Body of pancreas (tissue), 4 donors: ENCODE measurements around the gene BPIFB6. TPM values are rescaled to one million over a fixed set of nuclear protein-coding genes. Genes with fewer than 3 reads are reported as not detected.

Experiments
- ATAC-seq: fragments of 150-250 bp; one replicate; pipeline ENCODE4 v1.9.1; 2016
- DNase-seq, 4 donors: peaks; one replicate each; pipeline ENCODE4 v3.0.0-alpha.2; 2019
- H3K27ac ChIP-seq, 4 donors: fragments of 200-600 bp; sonication (generic); 1 replicate in 3 of 4; 2 replicates in 1 of 4; pipeline versions ENCODE4 v1.5.1 to v1.6.1; 2016 to 2019; ENCODE audit warnings: mild to moderate bottlenecking in 1 of 4, mixed read lengths in 1 of 4, moderate library complexity in 1 of 4
- H3K27me3 ChIP-seq, 2 donors: fragments of 200-600 bp; sonication (generic); one replicate each; pipeline ENCODE4 v1.6.0; 2016; ENCODE audit warnings: mild to moderate bottlenecking in 1 of 2
- H3K36me3 ChIP-seq, 2 donors: fragments of 200-600 bp; sonication (generic); replicated peaks in 1 of 2; 2 replicates each; pipeline ENCODE4 v1.5.1; 2016; ENCODE audit warnings: low read depth in 2 of 2; ENCODE audit not compliant: insufficient read depth in 1 of 2
- H3K4me1 ChIP-seq: fragments of 200-600 bp; sonication (generic); one replicate; pipeline ENCODE4 v1.6.0; 2016
- H3K4me3 ChIP-seq, 2 donors: fragments of 200-600 bp; sonication (generic); 1 replicate in 1 of 2; 2 replicates in 1 of 2; pipeline ENCODE4 v1.5.1; 2016 to 2019
- H3K9me3 ChIP-seq, 3 donors: fragments of 200-600 bp; sonication (generic); 1 replicate in 2 of 3; 2 replicates in 1 of 3; pipeline ENCODE4 v1.5.1; 2016
- POLR2A ChIP-seq, 3 donors: fragments of 450-650 bp; IDR thresholded peaks; one replicate each; pipeline ENCODE4 v1.6.1; 2016; ENCODE audit warnings: antibody characterized with exemption in 3 of 3, mild to moderate bottlenecking in 2 of 3
- WGBS, 2 donors: methylation state at CpG; one replicate each; pipeline ENCODE4 v1.1.5; 2017; 5-methylcytosine and 5-hydroxymethylcytosine counted together
- intact Hi-C: fragments of 100-400 bp; cut with DNase I; formaldehyde crosslinking; loops from one replicate; pipeline ENCODE4 v1.15.1; 2023
- total RNA-seq, 2 donors: library from RNA; depleted of rRNA; stranded (reverse); fragments of >200 nt; gene quantifications; one replicate each; pipeline ENCODE4 v1.1.0, GENCODE V29; 2016
- TF ChIP-seq, protein P1 (sequence below), 7 experiments: fragments of 450-650 bp in 4 of 7; fragments of 200-600 bp in 3 of 7; sonication (generic) in 3 of 7; IDR thresholded peaks; one replicate each; pipeline ENCODE4 v1.5.1; 2016 to 2019; ENCODE audit warnings: antibody characterized with exemption in 7 of 7

BPIFB6 gene
- total RNA-seq, 2 donors from 2014 or later: not detected

DNA sequence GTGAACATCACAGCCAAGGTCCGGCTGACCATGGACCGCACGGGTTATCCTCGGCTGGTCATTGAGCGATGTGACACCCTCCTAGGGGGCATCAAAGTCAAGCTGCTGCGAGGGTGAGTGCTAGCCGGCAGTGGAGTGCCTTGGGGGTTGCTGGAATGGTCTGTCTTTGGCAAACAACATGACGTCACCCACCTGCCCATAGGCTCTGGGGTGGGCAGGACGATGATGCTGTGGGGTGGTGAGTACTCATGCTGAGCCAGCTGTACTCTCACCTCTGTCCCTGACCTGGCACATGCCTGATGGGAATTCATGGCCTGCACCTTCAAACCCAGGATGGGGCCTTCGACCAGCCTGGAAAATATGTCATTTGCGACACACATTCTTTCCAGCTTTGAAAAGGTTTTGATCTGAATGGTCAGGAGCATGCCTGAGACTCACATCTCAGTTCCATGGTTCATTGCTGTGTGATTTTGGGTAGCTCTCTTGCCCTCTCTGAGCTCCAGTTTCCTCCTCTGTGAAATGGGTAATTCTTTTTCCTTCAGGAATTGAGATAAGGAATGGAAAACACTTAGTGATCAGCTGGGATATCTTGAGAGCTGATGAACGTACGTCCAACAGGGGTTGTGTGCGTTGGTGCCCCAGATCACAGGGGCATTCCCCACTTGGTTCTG is 54.7 kb downstream of the BPIFB6 start:
- H3K4me3 ChIP-seq: no peak overlapping the region
- 71 to 80% methylated on average over 9 to 11 of the region's 14 CpGs for WGBS, 2 donors
- no peaks in the 10 kb centered on the region for H3K9me3 ChIP-seq
- H3K27ac ChIP-seq: no peak overlapping the region
- intact Hi-C loops: no loop called here
- DNase-seq: no peak
- ATAC-seq: no peak
- H3K36me3 ChIP-seq: no peaks in the 10 kb centered on the region
- TF ChIP-seq, protein P1, sequence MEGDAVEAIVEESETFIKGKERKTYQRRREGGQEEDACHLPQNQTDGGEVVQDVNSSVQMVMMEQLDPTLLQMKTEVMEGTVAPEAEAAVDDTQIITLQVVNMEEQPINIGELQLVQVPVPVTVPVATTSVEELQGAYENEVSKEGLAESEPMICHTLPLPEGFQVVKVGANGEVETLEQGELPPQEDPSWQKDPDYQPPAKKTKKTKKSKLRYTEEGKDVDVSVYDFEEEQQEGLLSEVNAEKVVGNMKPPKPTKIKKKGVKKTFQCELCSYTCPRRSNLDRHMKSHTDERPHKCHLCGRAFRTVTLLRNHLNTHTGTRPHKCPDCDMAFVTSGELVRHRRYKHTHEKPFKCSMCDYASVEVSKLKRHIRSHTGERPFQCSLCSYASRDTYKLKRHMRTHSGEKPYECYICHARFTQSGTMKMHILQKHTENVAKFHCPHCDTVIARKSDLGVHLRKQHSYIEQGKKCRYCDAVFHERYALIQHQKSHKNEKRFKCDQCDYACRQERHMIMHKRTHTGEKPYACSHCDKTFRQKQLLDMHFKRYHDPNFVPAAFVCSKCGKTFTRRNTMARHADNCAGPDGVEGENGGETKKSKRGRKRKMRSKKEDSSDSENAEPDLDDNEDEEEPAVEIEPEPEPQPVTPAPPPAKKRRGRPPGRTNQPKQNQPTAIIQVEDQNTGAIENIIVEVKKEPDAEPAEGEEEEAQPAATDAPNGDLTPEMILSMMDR (IDR thresholded peaks at IDR 0.05): no peak
- no peak for TF ChIP-seq POLR2A (IDR thresholded peaks at IDR 0.05)
- no peaks in the 10 kb centered on the region for H3K4me1 ChIP-seq
- H3K27me3 ChIP-seq: no peaks in the 10 kb centered on the region

DNA sequence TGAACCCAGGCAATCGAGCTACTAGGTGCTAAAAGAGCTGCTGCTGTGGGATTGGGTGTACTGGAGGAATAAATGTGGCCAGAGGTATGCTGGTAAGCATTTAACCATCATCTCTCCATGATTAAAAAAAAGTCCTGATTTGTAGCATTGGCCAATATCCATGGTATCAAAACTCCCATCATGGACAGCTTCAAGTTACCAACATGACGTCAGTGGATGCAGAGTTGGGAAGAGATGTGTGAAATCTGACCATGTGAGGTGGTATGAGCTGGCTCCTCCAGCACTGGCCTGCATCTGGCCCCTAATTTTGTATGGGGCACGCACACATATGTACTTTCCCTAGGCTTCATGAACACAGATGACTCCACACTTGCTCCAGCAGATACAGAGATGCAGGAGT is 59.7 kb downstream of the BPIFB6 start:
- WGBS, 2 donors: 52 to 55% methylated on average over 3 of the region's 3 CpGs
- TF ChIP-seq, protein P1 (IDR thresholded peaks at IDR 0.05): no peak
- TF ChIP-seq POLR2A (IDR thresholded peaks at IDR 0.05): no peak
- intact Hi-C loops: loop anchor here (10.0 kb wide), 2 partner anchors 124 to 186 kb away; partner anchors contain the start of gene BPIFA3

DNA sequence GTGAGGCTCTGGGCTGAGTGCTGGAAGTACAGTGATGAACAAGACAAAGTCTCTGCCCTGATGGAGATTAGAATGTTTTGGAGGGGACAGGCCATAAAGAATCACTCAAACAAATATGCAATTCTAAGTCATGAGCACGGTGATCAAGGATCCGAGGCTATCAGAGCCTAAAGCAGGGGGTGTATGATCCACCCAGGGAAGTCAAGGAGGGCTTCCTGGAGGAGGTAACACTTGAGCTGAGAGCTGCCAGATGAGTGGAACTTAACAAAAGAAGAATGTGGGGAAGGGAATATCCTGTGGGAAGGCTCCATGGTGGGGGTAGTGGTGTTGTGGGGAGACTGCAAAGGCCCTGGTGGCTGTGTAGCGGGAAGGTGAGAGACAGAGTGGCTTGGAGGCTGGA is 60.2 kb downstream of the BPIFB6 start:
- Histone ChIP-seq H3K27me3 (no peaks in the 10 kb centered on the region), H3K9me3 (no peaks in the 10 kb centered on the region), H3K27ac (no peak overlapping the region), H3K4me3 (no peak overlapping the region), H3K4me1 (no peaks in the 10 kb centered on the region), H3K36me3 (no peaks in the 10 kb centered on the region)
- WGBS, 2 donors: 75 to 78% methylated on average over 3 of the region's 3 CpGs
- TF ChIP-seq POLR2A (IDR thresholded peaks at IDR 0.05): no peak
- TF ChIP-seq, protein P1 (IDR thresholded peaks at IDR 0.05): no peak
- ATAC-seq (no peak), DNase-seq (no peak)
- intact Hi-C loops: loop anchor here (10.0 kb wide), 2 partner anchors 123 to 187 kb away; partner anchors contain the start of gene BPIFA3

More for the DNA sequence above, 59.7 kb downstream of the BPIFB6 start:
- no peaks in the 10 kb centered on the region for H3K27me3 ChIP-seq
- no peak overlapping the region for H3K4me3 ChIP-seq
- ATAC-seq: no peak
- no peak for DNase-seq
- H3K4me1 ChIP-seq: no peaks in the 10 kb centered on the region
- no peak overlapping the region for H3K27ac ChIP-seq
- no peaks in the 10 kb centered on the region for H3K9me3 ChIP-seq
- no peaks in the 10 kb centered on the region for H3K36me3 ChIP-seq

DNA sequence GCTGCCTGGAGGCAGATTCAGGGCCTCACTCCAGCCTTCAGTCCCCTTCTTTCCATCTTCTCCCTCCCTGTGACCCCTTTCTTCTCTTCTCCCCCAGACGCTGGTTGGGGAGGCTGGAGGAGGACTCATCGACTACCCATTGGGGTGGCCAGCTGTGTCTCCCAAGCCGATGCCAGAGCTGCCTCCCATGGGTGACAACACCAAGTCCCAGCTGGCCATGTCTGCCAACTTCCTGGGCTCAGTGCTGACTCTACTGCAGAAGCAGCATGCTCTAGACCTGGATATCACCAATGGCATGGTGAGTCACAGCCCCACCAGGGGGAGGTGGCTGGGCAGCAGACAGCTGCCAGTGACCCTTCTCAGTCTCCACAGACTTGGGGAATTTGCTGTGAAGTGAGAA is 60.9 kb downstream of the BPIFB6 start:
- Histone ChIP-seq H3K9me3 (no peaks in the 10 kb centered on the region), H3K4me1 (no peaks in the 10 kb centered on the region), H3K4me3 (no peak overlapping the region), H3K27me3 (no peaks in the 10 kb centered on the region), H3K27ac (no peak overlapping the region), H3K36me3 (no peaks in the 10 kb centered on the region)
- intact Hi-C loops: loop anchor here (10.0 kb wide), 2 partner anchors 122 to 188 kb away; partner anchors contain the start of gene BPIFA3
- TF ChIP-seq, protein P1 (IDR thresholded peaks at IDR 0.05): no peak
- TF ChIP-seq POLR2A (IDR thresholded peaks at IDR 0.05): no peak
- WGBS, 2 donors: 53 to 88% methylated on average over 3 of the region's 3 CpGs
- no peak for ATAC-seq
- DNase-seq: no peak

DNA sequence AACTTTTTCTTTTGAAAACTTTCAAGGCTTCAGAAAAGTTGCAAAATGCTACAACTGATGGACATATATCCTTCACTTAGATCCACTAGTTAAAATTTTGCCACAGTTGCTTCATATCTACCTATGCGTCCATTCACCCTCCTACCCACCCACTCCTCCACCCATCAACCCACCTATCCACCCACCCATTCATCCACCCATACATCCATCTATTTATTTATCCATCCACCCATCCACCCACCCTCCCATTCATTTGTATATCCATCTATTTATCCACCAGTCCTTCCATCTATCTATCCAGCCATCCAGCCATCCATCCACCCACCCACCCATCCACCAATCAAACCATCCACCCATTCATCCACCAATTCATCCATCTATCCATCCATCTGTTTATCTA is 61.6 kb downstream of the BPIFB6 start:
- H3K27me3 ChIP-seq: no peaks in the 10 kb centered on the region
- no peak overlapping the region for H3K4me3 ChIP-seq
- intact Hi-C loops: loop anchor here (10.0 kb wide), 2 partner anchors 122 to 188 kb away; partner anchors contain the start of gene BPIFA3
- ATAC-seq: no peak
- H3K36me3 ChIP-seq: no peaks in the 10 kb centered on the region
- WGBS, 2 donors: 38 to 59% methylated on average over 1 of the region's 1 CpG
- no peak overlapping the region for H3K27ac ChIP-seq
- no peaks in the 10 kb centered on the region for H3K9me3 ChIP-seq
- no peaks in the 10 kb centered on the region for H3K4me1 ChIP-seq
- TF ChIP-seq, protein P1 (IDR thresholded peaks at IDR 0.05): no peak
- no peak for DNase-seq
